ENCODE measurements around the gene MSL3. TPM values are rescaled to one million over a fixed set of nuclear protein-coding genes. Genes with fewer than 3 reads are reported as not detected.
A peak's percentile ranks its signal among the peaks of the same experiment; 100 is the strongest.

Gene MSL3
- total and polyA plus RNA-seq, 2 of the 13 experiments (the other 11 are each of a cell fraction or from before 2014, with no cell fraction given), result 7.6 to 10.2 TPM

DNA sequence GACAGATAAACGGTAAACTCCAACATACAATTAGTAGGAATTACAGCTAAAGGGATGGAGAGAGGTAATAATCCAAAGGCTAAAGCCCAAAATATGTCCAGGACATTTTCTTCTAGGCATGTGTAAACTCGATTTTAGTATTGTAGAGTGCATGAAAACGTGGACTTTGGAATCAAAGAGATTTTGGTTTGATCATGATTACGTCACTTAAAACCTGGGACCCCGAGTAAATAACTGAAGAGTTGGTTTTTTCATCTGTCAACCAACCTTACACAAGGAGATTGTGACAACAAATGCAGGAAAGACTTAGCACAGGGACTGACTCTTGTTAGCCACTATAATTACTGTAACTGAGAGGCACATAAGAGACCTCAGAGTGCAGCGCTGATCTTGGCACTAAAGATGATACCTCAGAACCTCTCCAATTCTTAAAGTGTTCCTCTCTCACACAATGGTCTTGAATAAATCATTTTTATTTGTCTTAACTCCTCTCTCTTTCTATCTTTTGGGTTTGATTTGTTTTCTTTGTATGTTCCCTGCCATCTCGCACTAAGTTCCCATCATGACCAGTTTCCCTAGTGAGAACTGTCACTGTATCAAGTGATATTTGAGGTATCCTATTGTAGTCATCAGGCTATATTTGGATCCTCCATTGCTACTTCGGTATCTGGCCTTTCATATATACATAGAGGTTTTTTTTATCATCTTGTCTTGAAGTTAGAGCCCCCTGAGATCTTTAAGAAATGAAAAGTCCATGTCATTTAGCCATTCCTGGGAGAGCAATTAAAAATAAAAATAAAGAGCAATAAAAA, 32.2 kb upstream of the MSL3 start:
- DNase-seq (ENCODE audit: low spot score) (peak; percentile 1), FAIRE-seq (no peak), ATAC-seq (no peak)
- in situ Hi-C loops (cut with HindIII; ENCODE audit: extremely low pct_ligation_motif_present, low pct_unique_long_range_greater_than_20kb) (no loop called here), intact Hi-C loops (cut with micrococcal nuclease; ENCODE audit: unreplicated experiment) (no loop called here)
- Histone ChIP-seq H3K4me1 (ENCODE audit: insufficient read depth, low read length) (no peaks in the 10 kb centered on the region), H3K4me3 (replicated peaks in 1 of 3; ENCODE audit: insufficient read depth in 1 of 3, low read depth in 2 of 3, low read length in 3 of 3) (no peak overlapping the region), H4K20me1 (ENCODE audit: insufficient read depth, low read length) (no peaks in the 10 kb centered on the region), H3K9me3 (ENCODE audit: low read length) (no peaks in the 10 kb centered on the region), H3K36me3 (replicated peaks in 1 of 2; ENCODE audit: control insufficient read depth in 1 of 2, insufficient read depth in 2 of 2, low read length in 2 of 2) (no peaks in the 10 kb centered on the region), H3K9ac (ENCODE audit: insufficient read depth, low read depth, low read length) (no peak overlapping the region), H3K27ac (ENCODE audit: extremely low read length, insufficient read depth, low read length) (no peak overlapping the region), H3K79me2 (ENCODE audit: insufficient read depth, low read length) (no peaks in the 10 kb centered on the region), H3K4me2 (ENCODE audit: low read depth, low read length) (no peak overlapping the region), H3K27me3 (ENCODE audit: control insufficient read depth in 1 of 2, insufficient read depth in 2 of 2, low read length in 2 of 2) (no peaks in the 10 kb centered on the region), H2AFZ (ENCODE audit: low read length) (no peak overlapping the region)
- POLR2A ChIA-PET, result no interaction called here
- TF ChIP-seq CREB1 (IDR thresholded peaks at IDR 0.05) (peak; percentile 62), CREB1 (CRISPR knock-in tag; IDR thresholded peaks at IDR 0.05) (no peak), ATF7 (IDR thresholded peaks at IDR 0.05) (peak; percentile 74), ATF7 (CRISPR knock-in tag; IDR thresholded peaks at IDR 0.05) (no peak), ZNF550 (CRISPR knock-in tag; IDR thresholded peaks at IDR 0.05; ENCODE audit: borderline replicate concordance) (no peak)
- CTCF ChIA-PET (ENCODE audit: low intra/inter-chr PET ratio, low total read pairs), result no interaction called here
- 10% methylated on average over 7 of the region's 8 CpGs for WGBS (ENCODE audit: low lambda C conversion rate)
- BruUV-seq (replicated peaks), result no TSS peak

DNA sequence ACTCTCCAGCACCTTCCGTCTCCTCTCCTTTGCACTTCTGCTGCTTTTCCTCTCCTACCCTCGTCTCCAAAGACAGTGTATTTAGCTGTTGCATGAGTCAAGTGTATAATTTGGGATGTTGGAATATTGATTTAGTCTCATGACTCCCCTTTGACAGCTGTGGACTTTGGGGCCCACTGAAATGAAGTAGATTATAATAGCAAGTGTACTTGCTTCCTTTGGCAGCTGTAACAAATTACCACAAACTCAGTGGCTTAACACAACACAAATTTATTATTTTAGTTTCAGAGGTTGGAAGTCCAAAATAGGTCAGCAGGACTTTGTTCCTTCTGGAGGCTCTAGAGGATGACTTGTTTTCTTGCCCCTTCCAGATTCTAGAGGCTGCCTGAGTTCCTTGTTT, 29.5 kb upstream of the MSL3 start:
- Histone ChIP-seq H3K36me3 (replicated peaks in 1 of 2; ENCODE audit: control insufficient read depth in 1 of 2, insufficient read depth in 2 of 2, low read length in 2 of 2) (no peaks in the 10 kb centered on the region), H3K79me2 (ENCODE audit: insufficient read depth, low read length) (no peaks in the 10 kb centered on the region), H3K4me2 (ENCODE audit: low read depth, low read length) (no peak overlapping the region), H3K27ac (ENCODE audit: extremely low read length, insufficient read depth, low read length) (no peak overlapping the region), H3K27me3 (ENCODE audit: control insufficient read depth in 1 of 2, insufficient read depth in 2 of 2, low read length in 2 of 2) (no peaks in the 10 kb centered on the region), H4K20me1 (ENCODE audit: insufficient read depth, low read length) (no peaks in the 10 kb centered on the region), H2AFZ (ENCODE audit: low read length) (no peak overlapping the region), H3K4me1 (ENCODE audit: insufficient read depth, low read length) (no peaks in the 10 kb centered on the region), H3K9me3 (ENCODE audit: low read length) (no peaks in the 10 kb centered on the region), H3K4me3 (replicated peaks in 1 of 3; ENCODE audit: insufficient read depth in 1 of 3, low read depth in 2 of 3, low read length in 3 of 3) (no peak overlapping the region), H3K9ac (ENCODE audit: insufficient read depth, low read depth, low read length) (no peak overlapping the region)
- POLR2A ChIA-PET, result no interaction called here
- TF ChIP-seq, protein P1, sequence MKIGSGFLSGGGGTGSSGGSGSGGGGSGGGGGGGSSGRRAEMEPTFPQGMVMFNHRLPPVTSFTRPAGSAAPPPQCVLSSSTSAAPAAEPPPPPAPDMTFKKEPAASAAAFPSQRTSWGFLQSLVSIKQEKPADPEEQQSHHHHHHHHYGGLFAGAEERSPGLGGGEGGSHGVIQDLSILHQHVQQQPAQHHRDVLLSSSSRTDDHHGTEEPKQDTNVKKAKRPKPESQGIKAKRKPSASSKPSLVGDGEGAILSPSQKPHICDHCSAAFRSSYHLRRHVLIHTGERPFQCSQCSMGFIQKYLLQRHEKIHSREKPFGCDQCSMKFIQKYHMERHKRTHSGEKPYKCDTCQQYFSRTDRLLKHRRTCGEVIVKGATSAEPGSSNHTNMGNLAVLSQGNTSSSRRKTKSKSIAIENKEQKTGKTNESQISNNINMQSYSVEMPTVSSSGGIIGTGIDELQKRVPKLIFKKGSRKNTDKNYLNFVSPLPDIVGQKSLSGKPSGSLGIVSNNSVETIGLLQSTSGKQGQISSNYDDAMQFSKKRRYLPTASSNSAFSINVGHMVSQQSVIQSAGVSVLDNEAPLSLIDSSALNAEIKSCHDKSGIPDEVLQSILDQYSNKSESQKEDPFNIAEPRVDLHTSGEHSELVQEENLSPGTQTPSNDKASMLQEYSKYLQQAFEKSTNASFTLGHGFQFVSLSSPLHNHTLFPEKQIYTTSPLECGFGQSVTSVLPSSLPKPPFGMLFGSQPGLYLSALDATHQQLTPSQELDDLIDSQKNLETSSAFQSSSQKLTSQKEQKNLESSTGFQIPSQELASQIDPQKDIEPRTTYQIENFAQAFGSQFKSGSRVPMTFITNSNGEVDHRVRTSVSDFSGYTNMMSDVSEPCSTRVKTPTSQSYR (CRISPR knock-in tag; IDR thresholded peaks at IDR 0.05; ENCODE audit: borderline replicate concordance), result no peak
- no peak for TF ChIP-seq MATR3 (CRISPR knock-in tag; IDR thresholded peaks at IDR 0.05)
- no peak for TF ChIP-seq SUZ12 (IDR thresholded peaks at IDR 0.05; ENCODE audit: low read depth, low read length)
- TF ChIP-seq DMAP1 (CRISPR knock-in tag; IDR thresholded peaks at IDR 0.05), result no peak
- no peak for TF ChIP-seq DR1 (CRISPR knock-in tag; IDR thresholded peaks at IDR 0.05)
- TF ChIP-seq RFX1 (IDR thresholded peaks at IDR 0.05), result no peak
- no peak for TF ChIP-seq NFE2L1 (CRISPR knock-in tag; IDR thresholded peaks at IDR 0.05; ENCODE audit: borderline replicate concordance)
- TF ChIP-seq ZNF782 (CRISPR knock-in tag; IDR thresholded peaks at IDR 0.05; ENCODE audit: borderline replicate concordance), result no peak
- no peak for TF ChIP-seq ZNF451 (CRISPR knock-in tag; IDR thresholded peaks at IDR 0.05)
- no peak for TF ChIP-seq ZNF326 (CRISPR knock-in tag; IDR thresholded peaks at IDR 0.05; ENCODE audit: borderline replicate concordance)
- no peak for TF ChIP-seq ATF7 (IDR thresholded peaks at IDR 0.05)
- no peak for TF ChIP-seq ATF7 (CRISPR knock-in tag; IDR thresholded peaks at IDR 0.05)
- CTCF ChIA-PET (ENCODE audit: low intra/inter-chr PET ratio, low total read pairs), result no interaction called here
- 0% methylated on average over 2 of the region's 2 CpGs for whole genome bisulfite sequencing (ENCODE audit: low lambda C conversion rate)
- BruUV-seq (replicated peaks), result no TSS peak
- intact Hi-C loops (cut with micrococcal nuclease; ENCODE audit: unreplicated experiment) (no loop called here), in situ Hi-C loops (cut with HindIII; ENCODE audit: extremely low pct_ligation_motif_present, low pct_unique_long_range_greater_than_20kb) (no loop called here)
- FAIRE-seq (no peak), ATAC-seq (no peak), DNase-seq (ENCODE audit: low spot score) (no peak)
